K562 treated with DMSO at 1 percent for 4 hours (cell line): ENCODE results near the gene FCF1. TPM values are rescaled to one million over a fixed set of nuclear protein-coding genes. Genes with fewer than 3 reads are reported as not detected.

Experiments
- total RNA-seq: library from RNA; unstranded; fragments of 300-600 nt; gene quantifications from 2 replicates; pipeline ENCODE4 v1.2.3, GENCODE V29; 2022; ENCODE audit not compliant: insufficient read depth

Gene FCF1
- 23.1 and 28.1 TPM in 2 replicates for total RNA-seq

GRCh38 chr14:74712499-74713394 lies at the start of gene FCF1, which contains the start of gene AREL1:
TSS of gene FCF1 (plus strand) at chr14:74713144. CDS start at chr14:74713198, 54 bp downstream.
TSS of gene AREL1 (minus strand) at chr14:74713080. CDS start at chr14:74685615, 27,465 bp downstream.

DNA sequence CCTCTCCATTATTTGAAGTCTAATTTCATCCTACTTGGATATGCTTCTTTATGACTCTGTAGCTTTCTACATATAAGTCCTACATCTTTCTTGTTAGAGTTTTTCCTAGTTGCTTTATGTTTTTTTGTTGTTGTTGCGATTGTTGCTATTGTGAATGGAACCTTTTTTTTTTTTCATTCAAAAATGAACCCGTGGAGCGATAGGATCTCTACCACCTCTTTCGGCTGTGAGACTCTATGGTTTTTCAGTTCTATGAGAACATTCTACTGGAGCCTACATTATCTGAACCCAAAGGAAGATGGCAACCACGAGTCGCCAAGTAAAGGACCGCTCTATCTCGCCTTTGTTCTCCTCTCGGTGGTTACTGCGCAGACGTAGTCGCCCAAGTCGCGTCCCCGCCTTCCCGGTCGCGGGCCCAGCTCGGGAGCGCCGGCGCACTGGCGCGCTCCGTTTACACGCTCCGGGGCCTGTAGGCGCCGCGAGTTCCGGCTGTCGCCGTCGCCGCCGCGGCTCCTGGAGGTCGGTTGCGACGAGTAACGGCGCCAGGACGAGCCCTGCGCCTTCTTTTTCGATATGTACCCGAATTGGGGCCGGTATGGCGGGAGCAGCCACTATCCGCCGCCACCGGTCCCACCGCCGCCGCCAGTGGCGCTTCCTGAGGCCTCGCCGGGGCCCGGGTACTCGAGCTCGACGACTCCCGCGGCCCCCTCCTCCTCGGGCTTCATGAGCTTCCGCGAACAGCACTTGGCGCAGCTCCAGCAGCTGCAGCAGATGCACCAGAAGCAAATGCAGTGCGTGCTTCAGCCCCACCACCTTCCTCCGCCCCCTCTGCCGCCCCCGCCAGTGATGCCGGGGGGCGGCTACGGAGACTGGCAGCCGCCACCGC lies 50.2 kb downstream of the FCF1 start, which contains the start of gene YLPM1:
Gene YLPM1 (plus strand): TSS at position 400 of the 886 bp plus-strand sequence. CDS start 174 bp downstream, at position 574.

Other genes with a start within 250 kb of the FCF1 start
- gene NPC2, start 219.8 kb upstream of the FCF1 start, total RNA-seq: 149 and 150 TPM in 2 replicates
- 7.5 and 7.7 TPM in 2 replicates for gene ISCA2, start 219.4 kb upstream of the FCF1 start, total RNA-seq
- 0.26 and 0.35 TPM in 2 replicates for gene LTBP2, start 100.9 kb upstream of the FCF1 start, total RNA-seq
- gene AREL1, start 64 bp upstream of the FCF1 start, total RNA-seq: 13.4 and 14.4 TPM in 2 replicates
- gene YLPM1, start 50.2 kb downstream of the FCF1 start, total RNA-seq: 14.3 and 15.8 TPM in 2 replicates
- 0.34 TPM in 1 of 2 replicates, not detected in the other for gene PROX2, start 163.0 kb downstream of the FCF1 start, total RNA-seq
- gene DLST, start 168.8 kb downstream of the FCF1 start, total RNA-seq: 37.0 and 38.4 TPM in 2 replicates
- gene RPS6KL1, start 210.1 kb downstream of the FCF1 start, total RNA-seq: 1.2 and 4.9 TPM in 2 replicates
- 1.3 and 1.8 TPM in 2 replicates for gene PGF, start 242.5 kb downstream of the FCF1 start, total RNA-seq